ENCODE data around the gene DHRSX.
"Not testable (repeated sequence)": the region's sequence is repeated elsewhere in the genome, so short reads cannot be mapped to it uniquely, and the experiment has no call there.

Gene DHRSX

GRCh38 chrX:2384486-2384885 lies 116.3 kb downstream of the DHRSX start:
- H3K36me3 ChIP-seq (ENCODE audit: insufficient read depth, insufficient read length, low read length): no peaks in the 10 kb centered on the region

DNA sequence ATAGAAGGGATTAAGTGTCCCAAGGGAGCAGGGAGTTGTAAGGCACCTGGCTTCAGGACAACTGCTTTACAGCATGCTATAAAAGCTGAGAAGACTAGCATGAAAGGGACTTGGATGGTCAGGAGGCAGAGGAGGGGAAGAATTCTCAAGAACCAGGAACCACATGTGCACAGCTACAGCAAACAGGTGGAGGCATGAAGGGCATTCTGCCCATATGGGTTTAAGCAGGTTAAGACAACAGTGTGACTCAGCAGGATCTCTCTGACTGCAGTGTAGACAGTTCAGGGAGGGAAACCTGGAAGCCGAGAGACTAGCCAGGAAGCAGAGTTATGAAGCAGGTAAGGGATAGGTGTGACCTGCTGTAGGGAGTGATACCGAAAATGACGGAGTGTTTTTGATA lies 117.0 kb downstream of the DHRSX start:
- peaks cover 21% of the 10 kb centered on the region for H3K9me3 ChIP-seq (ENCODE audit: insufficient read depth, low read length)
- peaks cover 3% of the 10 kb centered on the region for H3K4me1 ChIP-seq (ENCODE audit: insufficient read depth, insufficient read length)
- H3K9ac ChIP-seq (ENCODE audit: insufficient read length, low read depth): no peak overlapping the region
- DNase-seq (ENCODE audit: low read depth, low spot score): no peak
- TF ChIP-seq YY1 (IDR thresholded peaks at IDR 0.05; ENCODE audit: insufficient read depth, insufficient read length): no peak
- no peak for TF ChIP-seq SUZ12 (IDR thresholded peaks at IDR 0.05; ENCODE audit: extremely low read depth, insufficient read depth, insufficient read length)
- no peak for TF ChIP-seq ZNF274 (IDR thresholded peaks at IDR 0.05; ENCODE audit: low read depth, low read length)
- no peaks in the 10 kb centered on the region for H3K27me3 ChIP-seq (ENCODE audit: insufficient read depth, insufficient read length)
- H3K36me3 ChIP-seq (ENCODE audit: insufficient read depth, insufficient read length, low read length): no peaks in the 10 kb centered on the region
- H3K4me3 ChIP-seq (ENCODE audit: insufficient read length, low read depth): no peak overlapping the region

More at GRCh38 chrX:2384486-2384885, 116.3 kb downstream of the DHRSX start:
- no peak overlapping the region for H3K9ac ChIP-seq (ENCODE audit: insufficient read length, low read depth)
- peaks cover 21% of the 10 kb centered on the region for H3K9me3 ChIP-seq (ENCODE audit: insufficient read depth, low read length)
- H3K4me3 ChIP-seq (ENCODE audit: insufficient read length, low read depth): no peak overlapping the region
- H3K4me1 ChIP-seq (ENCODE audit: insufficient read depth, insufficient read length): peaks cover 5% of the 10 kb centered on the region
- no peak for DNase-seq (ENCODE audit: low read depth, low spot score)
- TF ChIP-seq YY1 (IDR thresholded peaks at IDR 0.05; ENCODE audit: insufficient read depth, insufficient read length) (no peak), ZNF274 (IDR thresholded peaks at IDR 0.05; ENCODE audit: low read depth, low read length) (no peak), SUZ12 (IDR thresholded peaks at IDR 0.05; ENCODE audit: extremely low read depth, insufficient read depth, insufficient read length) (no peak)
- H3K27me3 ChIP-seq (ENCODE audit: insufficient read depth, insufficient read length): no peaks in the 10 kb centered on the region

DNA sequence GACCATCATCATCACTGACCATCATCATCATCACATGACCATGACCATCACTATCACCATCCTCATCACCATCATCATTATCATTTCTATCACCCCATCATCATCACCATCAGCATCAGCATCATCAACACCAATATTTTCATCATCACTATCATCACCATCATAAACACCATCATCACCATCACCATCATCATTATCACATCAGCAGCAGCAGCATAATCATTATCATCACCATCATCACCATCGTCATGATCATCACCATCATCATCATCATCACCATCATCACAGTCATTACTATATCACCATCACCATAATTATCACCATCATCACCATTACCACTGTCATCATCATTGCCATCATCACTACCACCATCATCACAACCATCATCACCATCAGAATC lies 117.6 kb downstream of the DHRSX start:
- Histone ChIP-seq H3K9me3 (ENCODE audit: insufficient read depth, low read length) (peaks cover 21% of the 10 kb centered on the region), H3K9ac (ENCODE audit: insufficient read length, low read depth) (no peak overlapping the region), H3K4me3 (ENCODE audit: insufficient read length, low read depth) (no peak overlapping the region), H3K4me1 (ENCODE audit: insufficient read depth, insufficient read length) (peaks cover 3% of the 10 kb centered on the region), H3K27me3 (ENCODE audit: insufficient read depth, insufficient read length) (no peaks in the 10 kb centered on the region), H3K36me3 (ENCODE audit: insufficient read depth, insufficient read length, low read length) (no peaks in the 10 kb centered on the region)
- DNase-seq (ENCODE audit: low read depth, low spot score): no peak
- TF ChIP-seq ZNF274 (IDR thresholded peaks at IDR 0.05; ENCODE audit: low read depth, low read length): no peak
- TF ChIP-seq SUZ12 (IDR thresholded peaks at IDR 0.05; ENCODE audit: extremely low read depth, insufficient read depth, insufficient read length): no peak
- no peak for TF ChIP-seq YY1 (IDR thresholded peaks at IDR 0.05; ENCODE audit: insufficient read depth, insufficient read length)

DNA sequence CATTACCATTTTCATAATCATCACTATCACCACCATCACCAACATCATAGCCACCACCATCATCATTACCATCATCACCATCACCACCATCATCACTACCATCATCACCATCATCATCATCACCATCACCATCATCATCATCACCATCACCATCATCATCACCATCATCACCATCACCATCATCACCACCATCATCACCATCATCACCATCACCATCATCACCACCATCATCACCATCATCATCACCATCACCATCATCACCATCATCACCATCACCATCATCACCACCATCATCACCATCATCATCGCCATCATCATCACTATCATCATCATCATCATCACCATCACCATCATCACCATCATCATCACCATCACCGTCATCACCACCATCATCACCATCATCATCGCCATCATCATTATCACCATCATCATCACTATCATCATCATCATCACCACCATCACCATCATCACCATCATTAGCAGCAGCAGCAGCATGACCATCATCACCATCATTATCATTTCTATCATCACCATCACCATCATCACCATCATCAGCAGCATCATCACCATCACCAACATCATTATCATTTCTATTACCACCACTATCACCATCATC lies 118.2 kb downstream of the DHRSX start:
- not testable (repeated sequence) for H3K4me1 ChIP-seq (ENCODE audit: insufficient read depth, insufficient read length); H3K36me3 ChIP-seq (ENCODE audit: insufficient read depth, insufficient read length, low read length); H3K9ac ChIP-seq (ENCODE audit: insufficient read length, low read depth); H3K4me3 ChIP-seq (ENCODE audit: insufficient read length, low read depth); DNase-seq (ENCODE audit: low read depth, low spot score); H3K27me3 ChIP-seq (ENCODE audit: insufficient read depth, insufficient read length)
- H3K9me3 ChIP-seq (ENCODE audit: insufficient read depth, low read length): peaks cover 20% of the 10 kb centered on the region

- no peak for DNase-seq (ENCODE audit: low read depth, low spot score)
- TF ChIP-seq SUZ12 (IDR thresholded peaks at IDR 0.05; ENCODE audit: extremely low read depth, insufficient read depth, insufficient read length) (no peak), YY1 (IDR thresholded peaks at IDR 0.05; ENCODE audit: insufficient read depth, insufficient read length) (no peak), ZNF274 (IDR thresholded peaks at IDR 0.05; ENCODE audit: low read depth, low read length) (no peak)
- Histone ChIP-seq H3K4me3 (ENCODE audit: insufficient read length, low read depth) (no peak overlapping the region), H3K27me3 (ENCODE audit: insufficient read depth, insufficient read length) (no peaks in the 10 kb centered on the region), H3K9ac (ENCODE audit: insufficient read length, low read depth) (no peak overlapping the region), H3K4me1 (ENCODE audit: insufficient read depth, insufficient read length) (no peaks in the 10 kb centered on the region), H3K9me3 (ENCODE audit: insufficient read depth, low read length) (no peaks in the 10 kb centered on the region; the same call in 1 of the 2 replicates), H3K36me3 (ENCODE audit: insufficient read depth, insufficient read length, low read length) (no peaks in the 10 kb centered on the region)
Observed at GRCh38 chrX:2376166-2376565, 124.6 kb downstream of the DHRSX start.

GRCh38 chrX:2374086-2374485 lies 126.7 kb downstream of the DHRSX start:
- Histone ChIP-seq H3K4me3 (ENCODE audit: insufficient read length, low read depth) (no peak overlapping the region), H3K4me1 (ENCODE audit: insufficient read depth, insufficient read length) (peaks cover 2% of the 10 kb centered on the region), H3K9me3 (ENCODE audit: insufficient read depth, low read length) (no peaks in the 10 kb centered on the region; the same call in 1 of the 2 replicates), H3K27me3 (ENCODE audit: insufficient read depth, insufficient read length) (no peaks in the 10 kb centered on the region), H3K36me3 (ENCODE audit: insufficient read depth, insufficient read length, low read length) (no peaks in the 10 kb centered on the region), H3K9ac (ENCODE audit: insufficient read length, low read depth) (no peak overlapping the region)
- TF ChIP-seq SUZ12 (IDR thresholded peaks at IDR 0.05; ENCODE audit: extremely low read depth, insufficient read depth, insufficient read length) (no peak), ZNF274 (IDR thresholded peaks at IDR 0.05; ENCODE audit: low read depth, low read length) (no peak), YY1 (IDR thresholded peaks at IDR 0.05; ENCODE audit: insufficient read depth, insufficient read length) (no peak)
- DNase-seq (ENCODE audit: low read depth, low spot score): no peak

GRCh38 chrX:2373615-2374014 lies 127.2 kb downstream of the DHRSX start:
- Histone ChIP-seq H3K4me1 (ENCODE audit: insufficient read depth, insufficient read length) (peaks cover 2% of the 10 kb centered on the region), H3K4me3 (ENCODE audit: insufficient read length, low read depth) (no peak overlapping the region), H3K27me3 (ENCODE audit: insufficient read depth, insufficient read length) (no peaks in the 10 kb centered on the region), H3K36me3 (ENCODE audit: insufficient read depth, insufficient read length, low read length) (no peaks in the 10 kb centered on the region), H3K9me3 (ENCODE audit: insufficient read depth, low read length) (no peaks in the 10 kb centered on the region; the same call in 1 of the 2 replicates), H3K9ac (ENCODE audit: insufficient read length, low read depth) (no peak overlapping the region)
- TF ChIP-seq SUZ12 (IDR thresholded peaks at IDR 0.05; ENCODE audit: extremely low read depth, insufficient read depth, insufficient read length): no peak
- no peak for DNase-seq (ENCODE audit: low read depth, low spot score)
